Measurements from ENCODE around the gene SNX3.
A peak's percentile ranks its signal among the peaks of the same experiment; 100 is the strongest.

Gene SNX3

DNA sequence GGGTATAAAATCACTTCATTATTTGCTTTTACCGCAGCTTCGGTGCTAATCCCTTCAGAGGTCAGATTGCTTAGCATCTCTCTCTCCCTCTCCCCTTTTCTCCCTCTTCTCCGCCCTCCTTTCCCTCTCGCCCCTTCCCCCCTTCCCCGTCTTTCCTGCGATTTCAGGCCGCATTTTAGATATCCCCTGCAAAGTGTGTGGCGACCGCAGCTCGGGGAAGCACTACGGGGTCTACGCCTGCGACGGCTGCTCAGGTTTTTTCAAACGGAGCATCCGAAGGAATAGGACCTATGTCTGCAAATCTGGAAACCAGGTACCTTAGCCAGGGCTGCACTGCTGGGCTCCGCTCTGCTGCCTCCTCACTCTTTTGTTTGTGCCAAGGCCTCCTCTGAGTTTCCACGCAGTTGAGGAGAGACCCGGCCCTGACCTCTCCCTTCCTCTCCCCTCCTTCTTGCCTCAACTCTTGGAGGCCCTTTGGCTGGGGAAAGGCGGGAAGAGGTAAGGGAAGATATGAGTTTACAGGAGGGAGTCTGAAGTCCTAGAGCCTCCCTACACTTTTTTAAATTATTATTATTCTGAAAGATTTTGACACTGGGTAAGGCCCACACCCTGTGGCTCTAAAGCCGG is 89.4 kb downstream of the SNX3 start:
- H3K4me3 ChIP-seq (ENCODE audit: low read depth, low read length, poor library complexity, severe bottlenecking), result no peak overlapping the region
- TF ChIP-seq EZH2 (IDR thresholded peaks at IDR 0.05; ENCODE audit: borderline replicate concordance, low read length), result no peak
- TF ChIP-seq, protein P1, sequence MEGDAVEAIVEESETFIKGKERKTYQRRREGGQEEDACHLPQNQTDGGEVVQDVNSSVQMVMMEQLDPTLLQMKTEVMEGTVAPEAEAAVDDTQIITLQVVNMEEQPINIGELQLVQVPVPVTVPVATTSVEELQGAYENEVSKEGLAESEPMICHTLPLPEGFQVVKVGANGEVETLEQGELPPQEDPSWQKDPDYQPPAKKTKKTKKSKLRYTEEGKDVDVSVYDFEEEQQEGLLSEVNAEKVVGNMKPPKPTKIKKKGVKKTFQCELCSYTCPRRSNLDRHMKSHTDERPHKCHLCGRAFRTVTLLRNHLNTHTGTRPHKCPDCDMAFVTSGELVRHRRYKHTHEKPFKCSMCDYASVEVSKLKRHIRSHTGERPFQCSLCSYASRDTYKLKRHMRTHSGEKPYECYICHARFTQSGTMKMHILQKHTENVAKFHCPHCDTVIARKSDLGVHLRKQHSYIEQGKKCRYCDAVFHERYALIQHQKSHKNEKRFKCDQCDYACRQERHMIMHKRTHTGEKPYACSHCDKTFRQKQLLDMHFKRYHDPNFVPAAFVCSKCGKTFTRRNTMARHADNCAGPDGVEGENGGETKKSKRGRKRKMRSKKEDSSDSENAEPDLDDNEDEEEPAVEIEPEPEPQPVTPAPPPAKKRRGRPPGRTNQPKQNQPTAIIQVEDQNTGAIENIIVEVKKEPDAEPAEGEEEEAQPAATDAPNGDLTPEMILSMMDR (IDR thresholded peaks at IDR 0.05; ENCODE audit: low read length), result no peak
- H3K9me3 ChIP-seq (ENCODE audit: low read length), result no peaks in the 10 kb centered on the region
- no peak overlapping the region for H3K4me2 ChIP-seq (ENCODE audit: low read length)
- no peak overlapping the region for H3K27ac ChIP-seq (ENCODE audit: low read depth, low read length, poor library complexity, severe bottlenecking)
- no peak overlapping the region for H3K9ac ChIP-seq (ENCODE audit: low read length)
- H3F3A ChIP-seq (ENCODE audit: insufficient read depth, low read length), result no peaks in the 10 kb centered on the region
- H2AFZ ChIP-seq (ENCODE audit: low read length), result no peak overlapping the region
- peaks cover 6% of the 10 kb centered on the region; the same call in 1 of the 2 replicates for H3K27me3 ChIP-seq (ENCODE audit: insufficient read depth, low read length)
- no peaks in the 10 kb centered on the region for H3K36me3 ChIP-seq (ENCODE audit: insufficient read depth, low read length)
- H4K20me1 ChIP-seq (ENCODE audit: insufficient read depth, low read length), result no peaks in the 10 kb centered on the region
- H3K4me1 ChIP-seq (ENCODE audit: insufficient read depth, low read length, severe bottlenecking), result peaks cover 13% of the 10 kb centered on the region
- H3K79me2 ChIP-seq (ENCODE audit: insufficient read depth, low read length), result no peaks in the 10 kb centered on the region
- H3K9me2 ChIP-seq (ENCODE audit: low read depth, low read length), result no peaks in the 10 kb centered on the region

DNA sequence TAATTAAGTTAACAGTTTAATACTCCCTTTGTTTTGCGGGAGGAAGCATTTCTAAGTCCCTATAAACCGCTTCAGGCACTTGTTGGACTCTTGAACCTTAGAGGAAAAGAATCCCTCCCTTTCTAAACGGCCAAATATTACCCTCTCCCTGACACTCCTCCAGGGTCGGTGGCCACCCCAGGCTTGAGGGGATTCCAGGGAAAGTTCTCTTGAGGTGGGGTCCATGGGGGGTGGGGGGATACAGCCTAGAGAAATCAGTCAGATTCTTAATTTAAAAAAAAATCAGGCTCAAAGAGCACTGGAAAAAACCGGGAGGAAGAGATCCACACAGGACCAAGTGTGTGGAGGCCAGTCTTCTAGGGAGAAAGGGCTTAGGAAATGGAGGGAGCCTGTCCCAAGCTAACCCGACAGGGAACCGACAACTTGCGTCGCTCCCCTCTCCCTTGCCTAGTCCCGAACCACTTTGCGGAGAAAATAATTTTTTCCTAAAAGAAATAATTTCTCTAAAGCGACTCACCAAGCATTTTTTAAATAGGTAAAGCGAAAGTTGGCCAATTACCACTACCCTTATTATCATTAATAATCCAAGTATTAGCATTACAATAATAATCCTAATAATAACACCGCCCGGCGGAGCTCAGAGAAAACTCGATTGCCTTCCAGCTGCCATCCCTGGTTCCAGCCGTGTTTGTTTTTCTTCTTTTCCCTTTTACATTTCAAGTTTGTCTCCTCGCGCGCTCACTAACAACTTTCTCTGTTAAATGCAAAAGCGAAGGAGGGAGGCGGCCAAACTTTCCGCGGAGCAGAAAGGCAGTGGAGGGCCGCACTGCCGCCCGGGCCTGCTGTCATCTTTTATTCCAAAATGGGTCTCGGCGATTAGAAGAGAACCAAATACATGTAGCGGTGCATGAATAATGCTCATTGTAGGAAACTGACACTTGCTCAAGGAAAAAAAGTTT is 90.2 kb downstream of the SNX3 start:
- TF ChIP-seq, protein P1 (IDR thresholded peaks at IDR 0.05; ENCODE audit: low read length), result no peak
- TF ChIP-seq EZH2 (IDR thresholded peaks at IDR 0.05; ENCODE audit: borderline replicate concordance, low read length), result no peak
- Histone ChIP-seq H3K4me1 (ENCODE audit: insufficient read depth, low read length, severe bottlenecking) (peaks cover 13% of the 10 kb centered on the region), H3K9me3 (ENCODE audit: low read length) (no peaks in the 10 kb centered on the region), H3K4me3 (ENCODE audit: low read depth, low read length, poor library complexity, severe bottlenecking) (no peak overlapping the region), H3K36me3 (ENCODE audit: insufficient read depth, low read length) (no peaks in the 10 kb centered on the region), H3F3A (ENCODE audit: insufficient read depth, low read length) (no peaks in the 10 kb centered on the region), H3K4me2 (ENCODE audit: low read length) (no peak overlapping the region), H3K9ac (ENCODE audit: low read length) (no peak overlapping the region), H4K20me1 (ENCODE audit: insufficient read depth, low read length) (no peaks in the 10 kb centered on the region), H3K9me2 (ENCODE audit: low read depth, low read length) (no peaks in the 10 kb centered on the region), H3K79me2 (ENCODE audit: insufficient read depth, low read length) (no peaks in the 10 kb centered on the region), H3K27ac (ENCODE audit: low read depth, low read length, poor library complexity, severe bottlenecking) (no peak overlapping the region), H3K27me3 (ENCODE audit: insufficient read depth, low read length) (peaks cover 6% of the 10 kb centered on the region), H2AFZ (ENCODE audit: low read length) (no peak overlapping the region)

DNA sequence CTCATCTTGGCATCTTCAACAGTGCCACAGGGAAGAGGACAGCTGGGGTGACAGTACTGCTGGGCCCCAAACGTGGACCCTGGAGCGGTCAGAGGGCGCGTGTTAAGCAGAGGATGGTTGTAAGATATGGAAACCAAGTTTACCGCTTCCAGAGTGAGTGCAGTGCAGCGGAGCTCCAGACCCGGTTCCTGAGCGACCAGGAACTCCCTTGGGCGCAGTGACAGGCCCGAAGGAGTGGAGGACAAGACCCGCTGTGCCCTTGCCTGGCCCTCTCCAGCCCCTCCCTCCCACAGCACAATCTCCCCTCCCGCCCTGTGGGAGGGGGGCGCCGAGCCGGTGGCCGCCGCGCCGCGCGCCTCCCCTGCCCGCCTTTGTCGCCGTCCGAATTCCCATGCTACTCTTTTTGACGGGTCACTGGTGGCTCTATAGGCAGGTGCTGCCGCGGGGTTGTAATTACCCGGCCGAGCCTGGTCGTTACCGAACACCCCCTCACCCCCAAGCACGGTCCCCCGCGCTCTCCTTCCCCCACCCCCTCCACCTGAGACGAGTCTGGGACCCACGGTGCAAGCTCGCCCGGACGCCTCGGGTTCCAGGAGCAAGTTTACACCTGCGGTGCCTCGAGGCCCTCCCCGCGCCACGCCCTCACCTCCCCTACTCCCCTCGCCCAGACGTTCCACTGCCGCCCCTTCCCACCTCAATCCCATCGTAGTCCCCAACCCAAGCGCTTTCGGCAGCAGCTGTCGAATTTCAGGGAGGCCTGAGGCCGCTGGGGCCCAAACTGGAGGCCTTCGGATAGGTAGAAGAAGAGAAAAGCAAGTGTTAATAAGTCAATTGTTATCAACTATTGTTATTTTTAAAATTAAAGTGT is 91.1 kb downstream of the SNX3 start:
- Histone ChIP-seq H2AFZ (ENCODE audit: low read length) (no peak overlapping the region), H3K27ac (ENCODE audit: low read depth, low read length, poor library complexity, severe bottlenecking) (no peak overlapping the region), H3K9ac (ENCODE audit: low read length) (no peak overlapping the region), H3K4me2 (ENCODE audit: low read length) (peak overlapping the region; percentile 46; the same call in 1 of the 2 replicates), H3K4me3 (ENCODE audit: low read depth, low read length, poor library complexity, severe bottlenecking) (no peak overlapping the region), H3K27me3 (ENCODE audit: insufficient read depth, low read length) (peaks cover 6% of the 10 kb centered on the region), H3K4me1 (ENCODE audit: insufficient read depth, low read length, severe bottlenecking) (peaks cover 13% of the 10 kb centered on the region), H3K79me2 (ENCODE audit: insufficient read depth, low read length) (no peaks in the 10 kb centered on the region), H3F3A (ENCODE audit: insufficient read depth, low read length) (no peaks in the 10 kb centered on the region), H4K20me1 (ENCODE audit: insufficient read depth, low read length) (no peaks in the 10 kb centered on the region), H3K9me3 (ENCODE audit: low read length) (no peaks in the 10 kb centered on the region), H3K9me2 (ENCODE audit: low read depth, low read length) (no peaks in the 10 kb centered on the region), H3K36me3 (ENCODE audit: insufficient read depth, low read length) (no peaks in the 10 kb centered on the region)
- no peak for TF ChIP-seq EZH2 (IDR thresholded peaks at IDR 0.05; ENCODE audit: borderline replicate concordance, low read length)
- TF ChIP-seq, protein P1 (IDR thresholded peaks at IDR 0.05; ENCODE audit: low read length), result no peak

Data from OCI-LY1 (cell line).